B cell (primary cell): ENCODE measurements around the gene RIMBP2. TPM values are rescaled to one million over a fixed set of nuclear protein-coding genes. Genes with fewer than 3 reads are reported as not detected.

ENCODE experiments used
- ATAC-seq: fragments of 200-7000 bp; cut with Tn5 transposase; one replicate; pipeline ENCODE4 v1.10.0; 2021; ENCODE audit warnings: low read depth, mild to moderate bottlenecking, moderate number of reproducible peaks, moderate library complexity
- CTCF ChIA-PET: fragments of 350-600 bp; sonication (Branson Sonifier 250); formaldehyde crosslinking; loops from one replicate; lab custom pipeline; 2021; ENCODE audit warnings: antibody characterized with exemption, inconsistent platforms; lab: Charles Lee
- POLR2A ChIA-PET: fragments of 350-600 bp; sonication (Branson Sonifier 250); formaldehyde crosslinking; loops from one replicate; lab custom pipeline; 2021; ENCODE audit warnings: antibody characterized with exemption; lab: Charles Lee
- DNase-seq: peaks from one replicate; pipeline ENCODE4 v3.0.0; 2013
- H2AFZ ChIP-seq: 2 replicates; pipeline ENCODE4 v1.6.1; 2012; ENCODE audit warnings: mild to moderate bottlenecking, low read depth, low read length; ENCODE audit not compliant: insufficient read depth, poor library complexity, severe bottlenecking
- H3K27ac ChIP-seq, 2 donors: 1 replicate in 1 of 2; 2 replicates in 1 of 2; pipeline ENCODE4 v1.5.1; 2012 to 2013; ENCODE audit warnings: low read length in 2 of 2, mild to moderate bottlenecking in 2 of 2, moderate library complexity in 1 of 2
- H3K27me3 ChIP-seq, 4 experiments: fragments of 200-600 bp in 1 of 4; sonication (generic) in 1 of 4; replicated peaks in 1 of 4; 1 replicate in 2 of 4; 2 replicates in 2 of 4; pipeline versions ENCODE4 v1.6.1 to v1.7.0; 2013 to 2016; ENCODE audit warnings: low read length in 3 of 4, mild to moderate bottlenecking in 2 of 4, mixed read lengths in 1 of 4, moderate library complexity in 1 of 4; ENCODE audit not compliant: insufficient read depth in 4 of 4, control insufficient read depth in 3 of 4; ENCODE audit errors: control extremely low read depth in 1 of 4
- H3K36me3 ChIP-seq, 2 experiments: replicated peaks in 1 of 2; 1 replicate in 1 of 2; 2 replicates in 1 of 2; pipeline versions ENCODE4 v1.6.1 to v1.7.1; 2013; ENCODE audit warnings: low read length in 1 of 2; ENCODE audit not compliant: insufficient read depth in 2 of 2, control insufficient read depth in 1 of 2; ENCODE audit errors: control extremely low read depth in 1 of 2, extremely low read depth in 1 of 2
- H3K4me1 ChIP-seq, 2 donors: fragments of 200-600 bp in 1 of 2; sonication (generic) in 1 of 2; 1 replicate in 1 of 2; 2 replicates in 1 of 2; pipeline versions ENCODE4 v1.5.1 to v1.6.1; 2013 to 2017; ENCODE audit warnings: low read length in 2 of 2; ENCODE audit not compliant: control insufficient read depth in 2 of 2, insufficient read depth in 2 of 2
- H3K4me2 ChIP-seq: replicated peaks from 2 replicates; pipeline ENCODE3; 2012; ENCODE audit warnings: mild to moderate bottlenecking, low read depth, low read length; ENCODE audit not compliant: poor library complexity, severe bottlenecking
- H3K4me3 ChIP-seq, 5 experiments: fragments of 200-600 bp in 1 of 5; sonication (generic) in 1 of 5; 1 replicate in 3 of 5; 2 replicates in 2 of 5; pipeline versions ENCODE4 v1.5.1 to v1.7.0; 2011 to 2016; ENCODE audit warnings: low read length in 4 of 5, mild to moderate bottlenecking in 4 of 5, low read depth in 2 of 5, control low read depth in 1 of 5, moderate library complexity in 1 of 5; ENCODE audit not compliant: insufficient read depth in 1 of 5; ENCODE audit errors: control extremely low read depth in 1 of 5, extremely low read depth in 1 of 5
- H3K79me2 ChIP-seq: fragments of 200-600 bp; sonication (generic); one replicate; pipeline ENCODE4 v1.6.0; 2016; ENCODE audit warnings: low read length; ENCODE audit not compliant: control insufficient read depth, insufficient read depth
- H3K9ac ChIP-seq: fragments of 200-600 bp; sonication (generic); 2 replicates; pipeline ENCODE4 v1.6.1; 2017; ENCODE audit warnings: mild to moderate bottlenecking, low read length, moderate library complexity
- H3K9me3 ChIP-seq, 3 donors: one replicate each; pipeline versions ENCODE4 v1.6.1 to v1.7.1; 2013; ENCODE audit warnings: low read length in 2 of 3; ENCODE audit not compliant: control insufficient read depth in 2 of 3, insufficient read depth in 1 of 3; ENCODE audit errors: control extremely low read depth in 1 of 3
- H4K20me1 ChIP-seq: 2 replicates; pipeline ENCODE4 v1.6.0; 2012; ENCODE audit warnings: mild to moderate bottlenecking, low read length; ENCODE audit not compliant: insufficient read depth, control insufficient read depth, poor library complexity, severe bottlenecking
- H3K27ac Mint-ChIP-seq: one replicate; pipeline ENCODE4 v1.8.0; 2021; ENCODE audit warnings: mixed read lengths
- H3K27me3 Mint-ChIP-seq: one replicate; pipeline ENCODE4 v1.8.0; 2021; ENCODE audit warnings: mixed read lengths
- H3K4me1 Mint-ChIP-seq: one replicate; pipeline ENCODE4 v1.8.0; 2021; ENCODE audit warnings: mixed read lengths
- H3K4me3 Mint-ChIP-seq: one replicate; pipeline ENCODE4 v1.8.0; 2021; ENCODE audit warnings: mixed read lengths
- H3K9me3 Mint-ChIP-seq: one replicate; pipeline ENCODE4 v1.8.0; 2022; ENCODE audit warnings: mixed read lengths; ENCODE audit not compliant: insufficient read depth
- EZH2 ChIP-seq: IDR thresholded peaks from 2 replicates; pipeline ENCODE4 v1.6.1; 2012; ENCODE audit warnings: borderline replicate concordance, low read depth, mild to moderate bottlenecking, moderate library complexity, low read length; ENCODE audit not compliant: insufficient read depth, poor library complexity, severe bottlenecking
- WGBS: methylation state at CpG from one replicate; pipeline ENCODE4 v1.1.5; 2013; ENCODE audit warnings: missing lambda C conversion rate; ENCODE audit not compliant: insufficient coverage; 5-methylcytosine and 5-hydroxymethylcytosine counted together
- intact Hi-C: fragments of 100-400 bp; cut with micrococcal nuclease; formaldehyde crosslinking; loops from one replicate; pipeline ENCODE4 v1.10.0; 2022
- polyA plus RNA-seq: library from polyadenylated mRNA; depleted of rRNA; stranded (reverse); fragments of >200 nt; gene quantifications from 2 replicates; pipeline ENCODE4 v1.2.3, GENCODE V29; 2012
- total RNA-seq, 2 donors: library from RNA; stranded (reverse); fragments of 120-200 nt in 1 of 2; gene quantifications; 1 replicate in 1 of 2; 2 replicates in 1 of 2; pipeline versions ENCODE4 v1.2.3 to v1.2.4, GENCODE V29; 2013 to 2022
- TF ChIP-seq, protein P1 (sequence below): fragments of 200-600 bp; IDR thresholded peaks from one replicate; pipeline ENCODE4 v1.8.0; 2022; ENCODE audit warnings: antibody characterized with exemption, mild to moderate bottlenecking

Gene RIMBP2
- total and polyA plus RNA-seq, 2 donors (not counting 1 experiment from before 2014, with no cell fraction given), result not detected

DNA sequence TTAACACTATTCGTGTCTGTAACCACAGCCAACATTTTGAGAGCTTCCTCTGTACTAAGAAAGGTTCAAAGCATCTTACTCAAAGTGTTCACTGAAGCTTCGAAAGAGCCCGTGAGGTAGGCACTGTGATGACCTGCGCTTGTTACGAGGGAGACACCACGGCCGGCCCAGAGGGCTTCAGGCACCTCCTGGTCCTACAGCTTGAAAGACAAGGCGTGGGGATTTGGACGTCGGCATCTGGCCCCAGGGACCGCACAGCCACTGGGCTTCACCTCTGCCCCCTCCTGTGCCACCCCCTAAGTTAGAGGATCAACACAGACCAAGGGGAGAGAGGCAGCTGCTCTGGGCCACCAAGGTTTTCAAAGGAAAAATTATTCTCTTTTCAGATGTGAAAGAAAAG is 75.6 kb downstream of the RIMBP2 start:
- CTCF ChIA-PET, result no interaction called here
- no peaks in the 10 kb centered on the region for H3K9me3 Mint-ChIP-seq

DNA sequence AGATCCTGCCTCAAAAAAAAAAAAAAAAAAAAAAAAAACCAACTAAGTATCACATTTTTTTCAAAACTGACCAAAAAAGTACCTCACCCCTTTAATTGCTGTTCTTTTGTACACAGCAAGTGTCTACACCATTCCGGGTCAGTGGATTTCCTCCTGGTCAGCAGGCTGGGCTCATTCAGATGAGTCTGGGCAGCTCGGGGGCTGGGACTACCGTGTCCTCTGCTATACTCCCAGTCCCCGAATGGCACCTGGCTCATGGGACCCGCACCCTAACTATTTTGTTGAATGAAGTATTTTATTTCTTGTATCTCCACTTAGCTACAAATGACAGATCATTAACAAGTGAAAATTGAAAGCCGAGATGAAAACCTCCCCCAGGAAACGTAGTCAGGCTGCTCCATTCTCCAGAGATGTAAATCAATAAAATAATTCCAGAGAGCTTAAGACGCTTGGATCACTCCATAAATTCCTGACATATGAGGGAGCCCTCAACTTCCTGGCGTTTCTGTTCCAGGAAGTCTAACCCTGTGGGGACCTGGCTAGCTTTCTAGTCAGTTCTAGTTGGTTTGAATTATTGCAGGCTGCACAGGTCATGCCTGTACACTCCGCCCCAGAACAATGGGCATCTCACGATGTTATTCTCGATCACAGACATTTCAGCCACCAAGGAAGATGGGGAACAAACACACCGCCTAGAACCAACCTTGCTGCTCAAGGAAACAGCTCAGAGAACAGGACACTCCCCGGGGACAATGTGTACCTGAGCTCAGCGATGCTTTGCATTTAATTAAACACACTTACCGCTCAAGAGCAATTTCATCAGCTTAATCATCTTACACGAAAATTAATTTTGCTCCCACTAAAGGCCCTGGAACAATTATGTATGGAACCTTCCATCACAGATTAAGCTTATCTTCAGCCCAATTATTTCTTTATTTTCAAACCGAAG is 76.3 kb downstream of the RIMBP2 start:
- Histone ChIP-seq H3K4me1 (no peaks in the 10 kb centered on the region), H3K9me3 (peaks cover 0 to 10% (median 0%) of the 10 kb centered on the region in 3 donors), H3K79me2 (no peaks in the 10 kb centered on the region), H4K20me1 (no peaks in the 10 kb centered on the region), H3K27ac (no peak overlapping the region), H3K36me3 (no peaks in the 10 kb centered on the region), H3K4me3 (no peak overlapping the region), H2AFZ (no peak overlapping the region), H3K9ac (no peak overlapping the region), H3K27me3 (no peaks in the 10 kb centered on the region), H3K4me2 (no peak overlapping the region)
- H3K4me1 Mint-ChIP-seq, result no peaks in the 10 kb centered on the region
- DNase-seq, result no peak
- intact Hi-C loops, result no loop called here
- ATAC-seq, result no peak
- ChIA-PET POLR2A (no interaction called here), CTCF (no interaction called here)
- peaks cover 5% of the 10 kb centered on the region for H3K27me3 Mint-ChIP-seq
- no peak for TF ChIP-seq EZH2
- TF ChIP-seq, protein P1, sequence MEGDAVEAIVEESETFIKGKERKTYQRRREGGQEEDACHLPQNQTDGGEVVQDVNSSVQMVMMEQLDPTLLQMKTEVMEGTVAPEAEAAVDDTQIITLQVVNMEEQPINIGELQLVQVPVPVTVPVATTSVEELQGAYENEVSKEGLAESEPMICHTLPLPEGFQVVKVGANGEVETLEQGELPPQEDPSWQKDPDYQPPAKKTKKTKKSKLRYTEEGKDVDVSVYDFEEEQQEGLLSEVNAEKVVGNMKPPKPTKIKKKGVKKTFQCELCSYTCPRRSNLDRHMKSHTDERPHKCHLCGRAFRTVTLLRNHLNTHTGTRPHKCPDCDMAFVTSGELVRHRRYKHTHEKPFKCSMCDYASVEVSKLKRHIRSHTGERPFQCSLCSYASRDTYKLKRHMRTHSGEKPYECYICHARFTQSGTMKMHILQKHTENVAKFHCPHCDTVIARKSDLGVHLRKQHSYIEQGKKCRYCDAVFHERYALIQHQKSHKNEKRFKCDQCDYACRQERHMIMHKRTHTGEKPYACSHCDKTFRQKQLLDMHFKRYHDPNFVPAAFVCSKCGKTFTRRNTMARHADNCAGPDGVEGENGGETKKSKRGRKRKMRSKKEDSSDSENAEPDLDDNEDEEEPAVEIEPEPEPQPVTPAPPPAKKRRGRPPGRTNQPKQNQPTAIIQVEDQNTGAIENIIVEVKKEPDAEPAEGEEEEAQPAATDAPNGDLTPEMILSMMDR, result no peak
- no peaks in the 10 kb centered on the region for H3K9me3 Mint-ChIP-seq
- H3K27ac Mint-ChIP-seq, result no peak overlapping the region
- WGBS, result 59% methylated on average over 11 of the region's 18 CpGs
- H3K4me3 Mint-ChIP-seq, result no peak overlapping the region

More for the DNA sequence above, 75.6 kb downstream of the RIMBP2 start:
- Mint-ChIP-seq H3K27me3 (peaks cover 5% of the 10 kb centered on the region), H3K4me3 (no peak overlapping the region), H3K27ac (no peak overlapping the region), H3K4me1 (no peaks in the 10 kb centered on the region)
- no peak overlapping the region for H3K4me2 ChIP-seq
- DNase-seq (no peak), ATAC-seq (no peak)
- peaks cover 0 to 10% (median 0%) of the 10 kb centered on the region in 3 donors for H3K9me3 ChIP-seq
- no peak overlapping the region for H2AFZ ChIP-seq
- intact Hi-C loops, result no loop called here
- no peaks in the 10 kb centered on the region for H4K20me1 ChIP-seq
- H3K79me2 ChIP-seq, result no peaks in the 10 kb centered on the region
- H3K36me3 ChIP-seq, result no peaks in the 10 kb centered on the region
- no peaks in the 10 kb centered on the region for H3K27me3 ChIP-seq
- no peak overlapping the region for H3K9ac ChIP-seq
- H3K4me1 ChIP-seq, result no peaks in the 10 kb centered on the region
- WGBS, result 92% methylated on average over 11 of the region's 11 CpGs
- no peak for TF ChIP-seq EZH2
- TF ChIP-seq, protein P1, result no peak
- no peak overlapping the region for H3K27ac ChIP-seq
- POLR2A ChIA-PET, result no interaction called here
- no peak overlapping the region for H3K4me3 ChIP-seq
